HG03060 (cell line): ENCODE data around the gene OGDH.

Source experiments
- ATAC-seq: cut with Tn5 transposase; IDR thresholded peaks from one replicate; pipeline ENCODE4 v1.9.1; 2021; ENCODE audit warnings: low read depth, moderate number of reproducible peaks; ENCODE audit not compliant: unreplicated experiment

The OGDH gene

GRCh38 chr7:44636041-44636584 is 29.7 kb downstream of the OGDH start:
- no peak for ATAC-seq

- ATAC-seq, result no peak
Observed at GRCh38 chr7:44636926-44637325, 30.5 kb downstream of the OGDH start.

GRCh38 chr7:44637788-44638594 is 31.6 kb downstream of the OGDH start:
- ATAC-seq, result peak; percentile 32

GRCh38 chr7:44638611-44639557 is 32.5 kb downstream of the OGDH start:
- ATAC-seq, result peak; percentile 51

DNA sequence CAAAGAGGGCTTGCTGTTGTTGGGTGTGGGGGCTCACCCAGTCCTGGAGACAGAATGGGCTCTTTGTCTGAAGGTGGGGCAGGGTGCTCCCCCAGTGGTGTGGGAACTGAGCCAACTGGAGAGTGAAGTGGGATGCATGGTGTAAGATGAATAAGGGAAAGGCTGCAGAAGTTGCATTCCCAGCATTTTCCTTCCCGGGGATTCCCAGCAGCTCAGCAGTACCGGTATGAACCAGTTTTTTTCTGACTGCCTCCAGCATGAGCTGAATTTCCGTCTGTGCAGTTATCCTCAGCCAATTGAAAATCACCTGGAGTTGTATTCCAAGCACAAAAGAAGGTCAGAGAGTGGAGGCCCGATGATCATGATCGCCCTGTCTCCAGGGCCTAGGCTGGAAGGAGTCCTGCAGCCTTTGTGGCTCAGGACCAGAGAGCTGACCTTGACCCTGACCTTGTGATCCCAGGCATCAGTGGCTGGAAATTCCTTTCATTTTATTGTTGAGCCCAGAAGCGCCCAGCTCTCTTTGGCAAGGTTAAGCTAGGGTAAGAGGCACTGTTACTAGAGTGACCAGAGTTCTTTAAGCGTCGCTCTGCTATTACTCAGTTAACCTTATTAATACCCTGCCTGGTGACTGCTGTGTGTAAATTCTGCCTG is 33.4 kb downstream of the OGDH start:
- ATAC-seq, result no peak

- ATAC-seq, result no peak
Observed at GRCh38 chr7:44643206-44643605, 36.8 kb downstream of the OGDH start.

GRCh38 chr7:44645254-44645653 is 38.8 kb downstream of the OGDH start:
- no peak for ATAC-seq

DNA sequence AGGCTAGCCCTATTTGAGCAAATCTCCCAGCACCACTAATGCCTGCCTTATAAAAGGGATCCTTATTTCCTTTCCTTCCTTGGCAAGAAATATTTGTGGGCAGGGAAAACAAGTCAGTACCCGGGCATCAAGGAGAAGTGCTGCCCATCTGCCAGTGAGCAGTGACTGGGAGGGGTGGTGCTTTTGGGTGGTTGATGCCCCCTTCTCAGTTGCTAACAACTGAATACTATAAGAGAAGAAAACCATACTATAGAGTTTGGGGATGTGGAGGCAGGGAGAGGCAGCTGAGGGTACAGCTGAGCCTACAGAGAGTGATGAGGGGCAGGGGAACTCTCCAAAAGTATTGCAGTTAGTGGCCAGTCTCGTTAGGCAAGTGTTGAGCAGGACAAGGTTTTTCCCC is 39.3 kb downstream of the OGDH start:
- ATAC-seq, result no peak

DNA sequence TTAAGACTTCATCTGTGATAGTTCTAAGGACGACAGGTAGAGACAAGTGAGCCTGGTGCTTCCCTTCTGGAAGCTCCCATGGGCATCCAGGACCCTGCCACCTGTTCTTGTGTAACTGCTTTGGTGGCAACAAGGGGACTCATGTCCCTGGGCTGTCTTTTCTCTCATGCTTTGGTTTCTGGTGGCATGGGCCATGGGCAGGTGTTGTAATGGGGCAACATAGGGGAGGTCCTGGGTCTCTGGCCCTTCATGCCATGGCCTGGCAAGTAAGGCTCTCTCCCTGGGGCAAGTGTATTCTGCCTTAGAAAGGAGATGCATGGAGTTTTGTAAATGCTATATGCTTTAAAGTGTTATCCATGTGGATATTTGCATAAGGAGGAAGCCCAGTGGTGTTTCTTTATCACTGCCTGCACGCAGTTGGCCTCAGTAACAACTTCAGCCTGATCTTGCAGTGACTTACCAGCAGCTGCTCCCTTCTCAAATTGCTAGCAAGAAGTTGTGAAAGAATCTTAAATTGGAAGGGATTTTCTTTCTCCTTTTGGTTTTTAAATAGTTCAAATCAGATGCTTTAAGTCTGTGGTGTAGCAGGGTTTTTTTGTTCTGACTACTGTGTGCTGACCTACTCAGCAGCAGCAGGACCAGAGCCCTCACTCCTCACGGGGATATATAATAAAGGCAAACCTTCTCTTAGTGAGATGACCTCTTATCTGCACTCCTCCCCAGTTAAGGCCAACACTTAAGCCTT is 39.9 kb downstream of the OGDH start:
- no peak for ATAC-seq

DNA sequence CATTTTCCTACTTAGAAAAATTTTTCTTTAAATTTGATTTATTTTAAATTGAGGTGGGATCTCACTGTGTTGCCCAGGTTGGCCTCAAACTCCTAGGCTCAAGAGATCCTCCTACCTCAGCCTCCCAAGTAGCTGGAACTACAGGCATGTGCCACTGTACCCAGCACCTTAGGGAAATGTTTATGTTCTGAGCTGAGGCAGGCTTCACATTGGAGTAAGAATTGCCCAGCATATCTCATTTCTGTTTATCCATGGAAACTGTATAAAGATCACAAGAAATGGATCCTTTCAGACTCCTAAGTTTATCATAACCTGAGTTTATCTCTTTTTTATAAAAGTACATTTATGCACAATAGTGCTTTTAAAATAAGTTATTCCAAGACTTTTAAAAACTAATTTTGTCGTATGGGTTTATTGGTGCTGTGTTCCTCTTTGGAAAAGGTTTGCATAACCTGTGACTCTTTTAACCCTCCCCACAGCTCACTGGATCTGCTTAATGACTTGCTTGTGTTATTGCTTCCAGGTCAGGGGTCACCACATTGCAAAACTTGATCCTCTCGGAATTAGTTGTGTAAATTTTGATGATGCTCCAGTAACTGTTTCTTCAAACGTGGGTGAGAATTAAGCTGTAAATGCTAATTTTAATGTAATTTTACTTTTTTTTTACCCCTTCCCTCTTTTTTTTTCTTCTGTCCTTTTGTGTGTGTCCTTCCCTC is 40.7 kb downstream of the OGDH start:
- no peak for ATAC-seq

DNA sequence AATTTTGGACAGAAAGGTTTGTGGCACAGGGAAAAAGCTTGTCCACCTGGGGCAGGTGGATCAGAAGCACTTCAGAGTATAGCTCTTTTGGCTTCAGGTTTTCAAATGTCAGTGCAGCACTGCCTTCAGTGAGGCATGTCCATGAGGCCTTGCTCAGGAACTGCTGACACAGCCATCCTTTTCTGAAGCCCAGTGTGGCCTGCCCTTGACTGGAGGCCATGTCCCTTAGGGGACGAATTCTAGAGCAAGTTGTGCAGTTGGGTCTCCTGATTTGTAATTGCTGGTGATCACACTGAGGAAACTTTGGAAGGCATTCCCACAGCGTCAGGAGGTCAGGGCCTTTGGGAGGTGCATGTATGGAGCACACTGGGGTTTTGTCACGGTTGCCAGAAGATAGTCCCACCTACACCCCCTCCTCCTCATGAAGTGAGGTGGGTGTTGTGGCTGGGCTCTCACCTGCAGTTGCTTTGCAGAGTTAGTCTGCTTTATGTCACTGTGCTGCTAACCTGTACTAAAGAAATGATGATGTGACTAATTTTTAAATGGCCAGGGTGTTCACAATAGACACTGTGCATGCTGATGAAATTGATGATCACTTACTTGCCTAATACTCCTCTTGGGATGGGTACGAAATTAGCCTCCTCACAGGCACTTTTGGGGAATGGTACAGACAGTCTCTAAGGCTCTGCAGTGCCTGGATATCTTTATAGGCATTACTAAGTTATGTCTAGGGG is 41.7 kb downstream of the OGDH start:
- ATAC-seq, result no peak

- ATAC-seq, result no peak
Observed at GRCh38 chr7:44650242-44650641, 43.8 kb downstream of the OGDH start.

- no peak for ATAC-seq
Observed at GRCh38 chr7:44650772-44651171, 44.3 kb downstream of the OGDH start.

DNA sequence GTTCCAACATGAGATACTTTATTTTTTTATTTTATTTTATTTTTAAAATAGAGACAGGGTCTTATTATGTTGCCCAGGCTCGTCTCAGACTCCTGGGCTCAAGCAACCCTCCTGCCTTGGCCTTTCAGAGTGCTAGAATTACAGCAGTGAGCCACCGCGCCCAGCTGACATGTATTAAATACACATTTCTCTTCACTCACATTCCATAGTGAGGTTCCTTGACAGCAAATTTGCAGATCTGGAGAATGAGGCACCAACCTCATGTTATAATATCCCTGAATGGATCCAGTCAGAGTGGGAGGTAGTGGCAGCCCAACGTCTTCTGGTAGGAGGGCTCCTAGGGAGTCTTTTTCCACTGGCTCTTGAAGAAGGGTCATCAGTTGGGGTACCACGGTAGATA is 46.1 kb downstream of the OGDH start:
- no peak for ATAC-seq

- no peak for ATAC-seq
Observed at GRCh38 chr7:44654255-44654796, 47.9 kb downstream of the OGDH start.

DNA sequence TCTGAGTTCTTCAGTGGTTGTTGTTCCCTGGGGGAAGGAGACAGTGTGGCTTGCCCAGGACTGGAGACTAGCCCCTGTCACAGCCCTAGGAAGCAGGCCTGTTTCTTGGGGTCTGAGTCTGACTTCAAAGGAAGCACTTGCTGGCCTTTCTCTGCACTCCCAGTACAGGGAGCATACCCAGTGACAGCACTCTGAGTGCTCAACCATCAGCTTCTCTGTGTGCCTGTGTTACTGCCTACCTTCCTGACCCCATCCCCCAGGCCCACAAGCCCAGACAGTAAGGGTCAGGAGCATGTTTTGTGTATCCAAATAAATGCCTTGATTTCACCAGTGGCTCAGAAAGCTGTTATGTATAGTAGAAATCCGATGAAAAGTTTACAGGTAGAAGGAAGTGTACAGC is 48.9 kb downstream of the OGDH start:
- no peak for ATAC-seq

DNA sequence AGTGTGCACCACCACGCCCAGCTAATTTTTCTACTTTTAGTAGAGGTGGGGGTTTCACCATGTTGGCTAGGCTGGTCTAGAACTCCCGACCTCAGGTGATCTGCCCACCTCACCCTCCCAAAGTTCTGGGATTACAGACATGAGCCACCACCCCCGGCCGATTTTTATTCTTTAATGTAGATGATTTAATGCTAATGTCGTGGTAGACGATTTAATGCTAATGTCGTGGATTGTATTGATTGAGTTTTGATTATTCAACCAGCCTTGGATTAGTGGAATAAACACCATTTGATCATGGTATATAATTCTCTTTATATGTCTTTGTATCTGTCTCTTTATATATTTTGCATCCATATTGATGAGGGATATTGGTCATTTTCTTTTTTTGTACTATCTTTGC is 52.6 kb downstream of the OGDH start:
- ATAC-seq, result no peak

GRCh38 chr7:44661233-44661632 is 54.8 kb downstream of the OGDH start:
- no peak for ATAC-seq
